ENCODE data around the gene PDLIM5.

GRCh38 chr4:94507708-94508107 lies 56.0 kb downstream of the PDLIM5 start:
- TF ChIP-seq POLR2A (IDR thresholded peaks at IDR 0.05; ENCODE audit: low read depth, low read length) = no peak
- no peak for TF ChIP-seq POLR2AphosphoS5 (IDR thresholded peaks at IDR 0.05; ENCODE audit: low read depth, low read length)
- no peak for TF ChIP-seq TAF1 (IDR thresholded peaks at IDR 0.05; ENCODE audit: borderline replicate concordance, low read depth, low read length)

Measured in GM12892 (cell line).